GM23248 (cell line): ENCODE data around the gene CEACAM18. TPM values are rescaled to one million over a fixed set of nuclear protein-coding genes. Genes with fewer than 3 reads are reported as not detected.

Source experiments
- DNase-seq: peaks from one replicate; pipeline ENCODE4 v3.0.0-alpha.2; 2015
- H2AFZ ChIP-seq: fragments of 200-600 bp; sonication (generic); 2 replicates; pipeline ENCODE4 v1.6.1; 2016; ENCODE audit warnings: antibody characterized with exemption
- H3F3A ChIP-seq: fragments of 200-600 bp; sonication (generic); 2 replicates; pipeline ENCODE4 v1.6.1; 2016; ENCODE audit warnings: mild to moderate bottlenecking, antibody characterized with exemption, mixed run types; ENCODE audit not compliant: insufficient read depth
- H3K27ac ChIP-seq: fragments of 200-600 bp; sonication (generic); 2 replicates; pipeline ENCODE4 v1.5.1; 2016; ENCODE audit warnings: mild to moderate bottlenecking
- H3K27me3 ChIP-seq: fragments of 200-600 bp; sonication (generic); replicated peaks from 2 replicates; pipeline ENCODE4 v1.6.1; 2016; ENCODE audit warnings: mild to moderate bottlenecking; ENCODE audit not compliant: insufficient read depth
- H3K36me3 ChIP-seq: fragments of 200-600 bp; sonication (generic); 2 replicates; pipeline ENCODE4 v1.6.1; 2016; ENCODE audit warnings: low read depth, mild to moderate bottlenecking
- H3K4me1 ChIP-seq: fragments of 200-600 bp; sonication (generic); 2 replicates; pipeline ENCODE4 v1.6.1; 2016; ENCODE audit warnings: mild to moderate bottlenecking; ENCODE audit not compliant: insufficient read depth
- H3K4me2 ChIP-seq: fragments of 200-600 bp; sonication (generic); one replicate; pipeline ENCODE4 v1.6.1; 2016; ENCODE audit warnings: mild to moderate bottlenecking; ENCODE audit not compliant: unreplicated experiment
- H3K4me3 ChIP-seq: fragments of 200-600 bp; sonication (generic); 2 replicates; pipeline ENCODE4 v1.5.1; 2016; ENCODE audit warnings: mild to moderate bottlenecking
- H3K79me2 ChIP-seq: fragments of 200-600 bp; sonication (generic); 2 replicates; pipeline ENCODE4 v1.6.1; 2016; ENCODE audit warnings: mild to moderate bottlenecking; ENCODE audit not compliant: insufficient read depth
- H3K9ac ChIP-seq: fragments of 200-600 bp; sonication (generic); 2 replicates; pipeline ENCODE4 v1.6.1; 2016; ENCODE audit warnings: mild to moderate bottlenecking
- H3K9me2 ChIP-seq: fragments of 200-600 bp; sonication (generic); 2 replicates; pipeline ENCODE4 v1.6.1; 2016; ENCODE audit warnings: mixed run types, mild to moderate bottlenecking, moderate library complexity; ENCODE audit not compliant: insufficient read depth
- H3K9me3 ChIP-seq: fragments of 200-600 bp; sonication (generic); one replicate; pipeline ENCODE4 v1.6.1; 2017; ENCODE audit warnings: low read depth
- H4K20me1 ChIP-seq: fragments of 200-600 bp; sonication (generic); 2 replicates; pipeline ENCODE4 v1.6.0; 2016; ENCODE audit not compliant: insufficient read depth
- EZH2 ChIP-seq: fragments of 200-600 bp; sonication (generic); IDR thresholded peaks from 2 replicates; pipeline ENCODE4 v1.6.1; 2018; ENCODE audit warnings: antibody characterized with exemption, mild to moderate bottlenecking; ENCODE audit not compliant: insufficient read depth, poor library complexity, severe bottlenecking
- EZH2phosphoT487 ChIP-seq: fragments of 200-600 bp; sonication (generic); IDR thresholded peaks from 2 replicates; pipeline ENCODE4 v1.6.1; 2018; ENCODE audit warnings: antibody characterized with exemption, moderate library complexity, mild to moderate bottlenecking, low read depth; ENCODE audit not compliant: insufficient read depth
- WGBS, 2 experiments: methylation state at CpG; one replicate each; pipeline ENCODE4 v1.1.6; 2015 to 2017; ENCODE audit warnings: low lambda C conversion rate in 2 of 2, low coverage in 1 of 2; ENCODE audit errors: missing lambda C conversion rate in 2 of 2; 5-methylcytosine and 5-hydroxymethylcytosine counted together
- in situ Hi-C: fragments of 300-500 bp; cut with MboI; formaldehyde crosslinking; loops from 2 replicates; pipeline ENCODE4 v1.15.0; 2020
- polyA plus RNA-seq: library from polyadenylated mRNA; unstranded; fragments of >200 nt; fragmentation: Nextera tagmentation; extraction: Ambion mirVana; gene quantifications from 2 replicates; pipeline ENCODE4 v1.2.1, GENCODE V29; 2016
- total RNA-seq: library from RNA; depleted of rRNA; stranded (reverse); fragments of >200 nt; shearing (Covaris generic); gene quantifications from 2 replicates; pipeline ENCODE4 v1.2.3, GENCODE V29; 2014

Gene CEACAM18
- total and polyA plus RNA-seq, 2 experiments from 2014 or later: not detected

GRCh38 chr19:51521781-51522180 is 43.4 kb downstream of the CEACAM18 start:
- Histone ChIP-seq H3K4me3 (no peak overlapping the region), H3K27ac (no peak overlapping the region), H3K4me2 (no peak overlapping the region), H3K9ac (no peak overlapping the region), H2AFZ (no peak overlapping the region), H3K36me3 (no peaks in the 10 kb centered on the region), H3K79me2 (no peaks in the 10 kb centered on the region), H3K9me3 (no peaks in the 10 kb centered on the region), H3F3A (no peaks in the 10 kb centered on the region), H3K9me2 (no peaks in the 10 kb centered on the region), H3K4me1 (no peaks in the 10 kb centered on the region), H3K27me3 (no peaks in the 10 kb centered on the region), H4K20me1 (no peaks in the 10 kb centered on the region)
- no peak for DNase-seq
- TF ChIP-seq EZH2 (no peak), EZH2phosphoT487 (no peak)
- 12 to 19% methylated on average over 2 of the region's 2 CpGs for WGBS, 2 experiments
- in situ Hi-C loops: no loop called here

GRCh38 chr19:51524666-51525264 is 46.4 kb downstream of the CEACAM18 start:
- no peaks in the 10 kb centered on the region for H3K9me3 ChIP-seq
- no peaks in the 10 kb centered on the region for H4K20me1 ChIP-seq
- no peaks in the 10 kb centered on the region for H3K4me1 ChIP-seq
- no peak overlapping the region for H3K4me2 ChIP-seq
- in situ Hi-C loops: no loop called here
- H3K4me3 ChIP-seq: no peak overlapping the region
- H3K27me3 ChIP-seq: no peaks in the 10 kb centered on the region
- TF ChIP-seq EZH2 (no peak), EZH2phosphoT487 (no peak)
- no peak overlapping the region for H2AFZ ChIP-seq
- no peak overlapping the region for H3K9ac ChIP-seq
- no peaks in the 10 kb centered on the region for H3F3A ChIP-seq
- H3K36me3 ChIP-seq: no peaks in the 10 kb centered on the region
- no peaks in the 10 kb centered on the region for H3K79me2 ChIP-seq
- no peaks in the 10 kb centered on the region for H3K9me2 ChIP-seq
- 33 to 38% methylated on average over 8 of the region's 8 CpGs for WGBS, 2 experiments
- DNase-seq: no peak
- no peak overlapping the region for H3K27ac ChIP-seq

- 8 to 18% methylated on average over 4 of the region's 4 CpGs for whole genome bisulfite sequencing, 2 experiments
- Histone ChIP-seq H3K9me2 (no peaks in the 10 kb centered on the region), H3K4me2 (no peak overlapping the region), H3K36me3 (no peaks in the 10 kb centered on the region), H3K4me3 (no peak overlapping the region), H3K79me2 (no peaks in the 10 kb centered on the region), H3K27me3 (no peaks in the 10 kb centered on the region), H3K4me1 (no peaks in the 10 kb centered on the region), H3K9me3 (no peaks in the 10 kb centered on the region), H3K27ac (no peak overlapping the region), H3K9ac (no peak overlapping the region), H4K20me1 (no peaks in the 10 kb centered on the region), H3F3A (no peaks in the 10 kb centered on the region), H2AFZ (no peak overlapping the region)
- TF ChIP-seq EZH2 (no peak), EZH2phosphoT487 (no peak)
- in situ Hi-C loops: no loop called here
- DNase-seq: no peak
Observed at GRCh38 chr19:51525651-51526050, 47.3 kb downstream of the CEACAM18 start.

DNA sequence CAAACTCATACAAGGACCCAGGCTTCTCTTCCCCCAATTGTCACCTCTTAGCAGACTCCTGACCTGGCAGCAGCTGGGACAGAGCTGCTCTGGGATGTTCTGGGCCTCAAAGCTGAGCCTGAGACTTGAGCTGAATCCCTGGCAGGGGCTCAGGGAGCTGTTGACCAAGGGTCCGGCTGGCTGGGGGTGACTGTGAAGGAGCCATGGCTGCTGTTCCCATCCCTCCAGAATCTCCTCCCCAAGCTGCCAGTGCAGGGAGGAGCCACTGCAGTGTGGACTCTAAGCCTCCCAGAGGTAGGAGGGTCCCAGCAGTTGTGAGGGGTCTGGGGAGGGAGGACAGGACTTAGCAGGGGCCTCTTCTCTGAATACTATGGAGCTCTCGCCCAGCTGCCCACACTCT is 51.0 kb downstream of the CEACAM18 start:
- no peak for TF ChIP-seq EZH2phosphoT487
- TF ChIP-seq EZH2: no peak
- 15 to 22% methylated on average over 2 of the region's 2 CpGs for WGBS, 2 experiments
- H3K79me2 ChIP-seq: no peaks in the 10 kb centered on the region
- 0 out of 2 replicates have a peak, but pooled peaks cover 5% of the 10 kb centered on the region for H3K27me3 ChIP-seq
- no peak overlapping the region for H3K27ac ChIP-seq
- no peaks in the 10 kb centered on the region for H3K9me3 ChIP-seq
- no peak for DNase-seq
- no peaks in the 10 kb centered on the region for H3F3A ChIP-seq
- no peaks in the 10 kb centered on the region for H3K4me1 ChIP-seq
- in situ Hi-C loops: no loop called here
- H3K9me2 ChIP-seq: no peaks in the 10 kb centered on the region
- H3K36me3 ChIP-seq: no peaks in the 10 kb centered on the region
- H2AFZ ChIP-seq: no peak overlapping the region
- H3K4me3 ChIP-seq: no peak overlapping the region
- no peak overlapping the region for H3K4me2 ChIP-seq
- H3K9ac ChIP-seq: no peak overlapping the region
- no peaks in the 10 kb centered on the region for H4K20me1 ChIP-seq

- 24 to 41% methylated on average over 6 to 8 of the region's 8 CpGs for WGBS, 2 experiments
- H4K20me1 ChIP-seq: no peaks in the 10 kb centered on the region
- 0 out of 2 replicates have a peak, but pooled peaks cover 5% of the 10 kb centered on the region for H3K27me3 ChIP-seq
- H3K4me1 ChIP-seq: no peaks in the 10 kb centered on the region
- H2AFZ ChIP-seq: no peak overlapping the region
- no peak overlapping the region for H3K9ac ChIP-seq
- H3K4me3 ChIP-seq: no peak overlapping the region
- H3K27ac ChIP-seq: no peak overlapping the region
- no peaks in the 10 kb centered on the region for H3K9me3 ChIP-seq
- in situ Hi-C loops: no loop called here
- DNase-seq: no peak
- no peaks in the 10 kb centered on the region for H3F3A ChIP-seq
- no peaks in the 10 kb centered on the region for H3K36me3 ChIP-seq
- no peak for TF ChIP-seq EZH2phosphoT487
- no peak for TF ChIP-seq EZH2
- H3K4me2 ChIP-seq: no peak overlapping the region
- no peaks in the 10 kb centered on the region for H3K79me2 ChIP-seq
- H3K9me2 ChIP-seq: no peaks in the 10 kb centered on the region
Observed at GRCh38 chr19:51530616-51531015, 52.3 kb downstream of the CEACAM18 start.
